ENCODE measurements around the gene MON1B. TPM values are rescaled to one million over a fixed set of nuclear protein-coding genes. Genes with fewer than 3 reads are reported as not detected.
"Not testable (repeated sequence)": the region's sequence is repeated elsewhere in the genome, so short reads cannot be mapped to it uniquely, and the experiment has no call there.

MON1B gene
- total RNA-seq, 2 experiments from 2014 or later = 66.3 to 67.0 TPM

- POLR2A ChIA-PET = interaction anchor here (0.7 to 1.4 kb wide), 2 partner anchors 12 to 149 kb away, joined by 3 read pairs; no protein-coding TSS in a partner anchor
- CTCF ChIA-PET = interaction anchor here (0.7 to 2.3 kb wide), 6 partner anchors 8 to 17 kb away, joined by 3 to 11 read pairs (median 6); no protein-coding TSS in a partner anchor
Measured at GRCh38 chr16:77223184-77223583, 32.2 kb downstream of the MON1B start.

GRCh38 chr16:77225182-77225581 is 34.2 kb downstream of the MON1B start:
- Mint-ChIP-seq H3K27ac (no peak overlapping the region), H3K27me3 (ENCODE audit: low read depth) (peaks cover 2% of the 10 kb centered on the region), H3K4me3 (no peak overlapping the region), H3K36me3 (ENCODE audit: low read depth) (no peaks in the 10 kb centered on the region), H3K4me1 (ENCODE audit: low read depth) (no peaks in the 10 kb centered on the region), H3K9me3 (ENCODE audit: insufficient read depth) (no peaks in the 10 kb centered on the region)
- CTCF ChIA-PET = no interaction called here
- POLR2A ChIA-PET = no interaction called here
- DNase-seq (no peak), ATAC-seq (no peak)

More at GRCh38 chr16:77223184-77223583, 32.2 kb downstream of the MON1B start:
- Mint-ChIP-seq H3K4me1 (ENCODE audit: low read depth) (no peaks in the 10 kb centered on the region), H3K4me3 (no peak overlapping the region), H3K9me3 (ENCODE audit: insufficient read depth) (no peaks in the 10 kb centered on the region), H3K27ac (no peak overlapping the region), H3K36me3 (ENCODE audit: low read depth) (no peaks in the 10 kb centered on the region), H3K27me3 (ENCODE audit: low read depth) (no peaks in the 10 kb centered on the region)
- ATAC-seq (no peak), DNase-seq (peak; percentile 46)

GRCh38 chr16:77227745-77228144 is 36.8 kb downstream of the MON1B start:
- ChIA-PET CTCF (no interaction called here), POLR2A (no interaction called here)
- no peak overlapping the region for H3K27ac Mint-ChIP-seq
- H3K36me3 Mint-ChIP-seq (ENCODE audit: low read depth) = no peaks in the 10 kb centered on the region
- no peaks in the 10 kb centered on the region for H3K9me3 Mint-ChIP-seq (ENCODE audit: insufficient read depth)
- H3K4me3 Mint-ChIP-seq = no peak overlapping the region
- H3K4me1 Mint-ChIP-seq (ENCODE audit: low read depth) = no peaks in the 10 kb centered on the region
- no peak for DNase-seq
- ATAC-seq = no peak
- peaks cover 2% of the 10 kb centered on the region for H3K27me3 Mint-ChIP-seq (ENCODE audit: low read depth)

- POLR2A ChIA-PET = no interaction called here
- no peaks in the 10 kb centered on the region for H3K4me1 Mint-ChIP-seq (ENCODE audit: low read depth)
- H3K27me3 Mint-ChIP-seq (ENCODE audit: low read depth) = peaks cover 2% of the 10 kb centered on the region
- H3K4me3 Mint-ChIP-seq = no peak overlapping the region
- H3K9me3 Mint-ChIP-seq (ENCODE audit: insufficient read depth) = no peaks in the 10 kb centered on the region
- no peaks in the 10 kb centered on the region for H3K36me3 Mint-ChIP-seq (ENCODE audit: low read depth)
- ATAC-seq = no peak
- DNase-seq = no peak
- no peak overlapping the region for H3K27ac Mint-ChIP-seq
- CTCF ChIA-PET = interaction anchor here (10.7 kb wide), 1 partner anchor 353 kb away, joined by 114 read pairs; no protein-coding TSS in a partner anchor
Measured at GRCh38 chr16:77231047-77231446, 40.1 kb downstream of the MON1B start.

- CTCF ChIA-PET = interaction anchor here (2.5 to 10.7 kb wide), 2 partner anchors 11 to 350 kb away, joined by 11 to 114 read pairs; no protein-coding TSS in a partner anchor
- Mint-ChIP-seq H3K36me3 (ENCODE audit: low read depth) (no peaks in the 10 kb centered on the region), H3K27me3 (ENCODE audit: low read depth) (peaks cover 2% of the 10 kb centered on the region), H3K27ac (no peak overlapping the region), H3K9me3 (ENCODE audit: insufficient read depth) (no peaks in the 10 kb centered on the region), H3K4me3 (no peak overlapping the region), H3K4me1 (ENCODE audit: low read depth) (peaks cover 3% of the 10 kb centered on the region)
- no peak for ATAC-seq
- no peak for DNase-seq
- POLR2A ChIA-PET = interaction anchor here (1.3 kb wide), 1 partner anchor 350 kb away, joined by 4 read pairs; no protein-coding TSS in a partner anchor
Measured at GRCh38 chr16:77233799-77234519, 43.0 kb downstream of the MON1B start.

GRCh38 chr16:77234611-77235010 is 43.6 kb downstream of the MON1B start:
- peaks cover 2% of the 10 kb centered on the region for H3K27me3 Mint-ChIP-seq (ENCODE audit: low read depth)
- no peaks in the 10 kb centered on the region for H3K9me3 Mint-ChIP-seq (ENCODE audit: insufficient read depth)
- no peak overlapping the region for H3K4me3 Mint-ChIP-seq
- ATAC-seq (no peak), DNase-seq (no peak)
- POLR2A ChIA-PET = interaction anchor here (1.3 kb wide), 1 partner anchor 350 kb away, joined by 4 read pairs; no protein-coding TSS in a partner anchor
- peaks cover 3% of the 10 kb centered on the region for H3K4me1 Mint-ChIP-seq (ENCODE audit: low read depth)
- H3K36me3 Mint-ChIP-seq (ENCODE audit: low read depth) = no peaks in the 10 kb centered on the region
- CTCF ChIA-PET = interaction anchor here (1.4 to 10.7 kb wide), 3 partner anchors 12 to 350 kb away, joined by 3 to 114 read pairs (median 11); no protein-coding TSS in a partner anchor
- H3K27ac Mint-ChIP-seq = no peak overlapping the region

- H3K4me3 Mint-ChIP-seq = no peak overlapping the region
- peaks cover 2% of the 10 kb centered on the region for H3K27me3 Mint-ChIP-seq (ENCODE audit: low read depth)
Measured at GRCh38 chr16:77236063-77236511, 45.1 kb downstream of the MON1B start.

GRCh38 chr16:77238593-77238992 is 47.6 kb downstream of the MON1B start:
- DNase-seq = no peak
- H3K4me1 Mint-ChIP-seq (ENCODE audit: low read depth) = peaks cover 3% of the 10 kb centered on the region
- peaks cover 2% of the 10 kb centered on the region for H3K27me3 Mint-ChIP-seq (ENCODE audit: low read depth)
- H3K27ac Mint-ChIP-seq = no peak overlapping the region
- no peak for ATAC-seq
- H3K36me3 Mint-ChIP-seq (ENCODE audit: low read depth) = no peaks in the 10 kb centered on the region
- ChIA-PET POLR2A (no interaction called here), CTCF (interaction anchor here (10.7 kb wide), 1 partner anchor 346 kb away, joined by 114 read pairs; no protein-coding TSS in a partner anchor)
- H3K4me3 Mint-ChIP-seq = no peak overlapping the region
- H3K9me3 Mint-ChIP-seq (ENCODE audit: insufficient read depth) = no peaks in the 10 kb centered on the region

More at GRCh38 chr16:77236063-77236511, 45.1 kb downstream of the MON1B start:
- no peaks in the 10 kb centered on the region for H3K36me3 Mint-ChIP-seq (ENCODE audit: low read depth)
- no peaks in the 10 kb centered on the region for H3K9me3 Mint-ChIP-seq (ENCODE audit: insufficient read depth)
- DNase-seq (peak; percentile 91), ATAC-seq (peak; percentile 99)
- ChIA-PET CTCF (interaction anchor here (0.7 to 10.7 kb wide), 10 partner anchors 13 to 438 kb away, joined by 3 to 114 read pairs (median 4); no protein-coding TSS in a partner anchor), POLR2A (no interaction called here)
- no peak overlapping the region for H3K27ac Mint-ChIP-seq
- H3K4me1 Mint-ChIP-seq (ENCODE audit: low read depth) = peaks cover 3% of the 10 kb centered on the region

GRCh38 chr16:77242471-77242870 is 51.5 kb downstream of the MON1B start:
- DNase-seq; H3K4me1 Mint-ChIP-seq (ENCODE audit: low read depth); H3K27ac Mint-ChIP-seq; ATAC-seq; H3K36me3 Mint-ChIP-seq (ENCODE audit: low read depth); H3K9me3 Mint-ChIP-seq (ENCODE audit: insufficient read depth); POLR2A ChIA-PET; H3K4me3 Mint-ChIP-seq; H3K27me3 Mint-ChIP-seq (ENCODE audit: low read depth): not testable (repeated sequence)
- CTCF ChIA-PET = interaction anchor here (2.7 kb wide), 1 partner anchor 342 kb away, joined by 8 read pairs; no protein-coding TSS in a partner anchor

GRCh38 chr16:77246150-77246549 is 55.2 kb downstream of the MON1B start:
- no peak for DNase-seq
- POLR2A ChIA-PET = no interaction called here
- H3K4me3 Mint-ChIP-seq = no peak overlapping the region
- no peaks in the 10 kb centered on the region for H3K36me3 Mint-ChIP-seq (ENCODE audit: low read depth)
- CTCF ChIA-PET = no interaction called here
- no peaks in the 10 kb centered on the region for H3K4me1 Mint-ChIP-seq (ENCODE audit: low read depth)
- no peak for ATAC-seq
- no peaks in the 10 kb centered on the region for H3K9me3 Mint-ChIP-seq (ENCODE audit: insufficient read depth)
- H3K27me3 Mint-ChIP-seq (ENCODE audit: low read depth) = no peaks in the 10 kb centered on the region
- H3K27ac Mint-ChIP-seq = no peak overlapping the region

- H3K27ac Mint-ChIP-seq = no peak overlapping the region
- no peak for ATAC-seq
- H3K4me1 Mint-ChIP-seq (ENCODE audit: low read depth) = no peaks in the 10 kb centered on the region
- ChIA-PET POLR2A (no interaction called here), CTCF (interaction anchor here (1.1 kb wide), 1 partner anchor 14 kb away, joined by 7 read pairs; no protein-coding TSS in a partner anchor)
- H3K27me3 Mint-ChIP-seq (ENCODE audit: low read depth) = no peaks in the 10 kb centered on the region
- no peaks in the 10 kb centered on the region for H3K9me3 Mint-ChIP-seq (ENCODE audit: insufficient read depth)
- DNase-seq = no peak
- no peaks in the 10 kb centered on the region for H3K36me3 Mint-ChIP-seq (ENCODE audit: low read depth)
- H3K4me3 Mint-ChIP-seq = no peak overlapping the region
Measured at GRCh38 chr16:77250400-77250799, 59.4 kb downstream of the MON1B start.
